Activated CD4-positive, alpha-beta T cell treated with anti-CD3 and anti-CD28 coated beads, Interleukin-2, Interleukin-4, amounts not matched to agents 100 ng/mL and 50 ng/mL, durations not matched to agents 16 hours and 8 hours (primary cell): Measurements from ENCODE around the gene FIBCD1.

Source experiments
- DNase-seq: peaks from one replicate; pipeline ENCODE4 v3.0.0-alpha.2; 2020; ENCODE audit warnings: low spot score

Gene FIBCD1

GRCh38 chr9:130857864-130858738 lies 80.9 kb downstream of the FIBCD1 start:
- no peak for DNase-seq

DNA sequence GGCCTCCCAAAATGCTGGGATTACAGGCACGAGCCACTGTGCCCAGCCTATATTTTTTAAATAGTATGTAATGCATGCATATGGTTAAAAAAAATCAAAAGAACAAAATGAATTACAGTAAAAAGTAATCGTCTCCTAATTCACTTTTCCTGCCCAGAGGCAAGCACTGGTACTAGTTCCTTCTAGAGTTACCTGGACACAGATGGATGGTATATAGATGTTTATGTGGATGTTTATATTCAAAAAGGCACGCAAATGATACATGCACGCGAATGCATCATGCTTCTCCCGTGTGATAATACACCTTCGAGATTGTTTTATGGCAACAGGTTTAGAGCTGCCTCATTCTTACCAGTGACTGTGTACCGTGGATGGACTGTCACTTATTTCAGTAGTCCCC lies 82.6 kb downstream of the FIBCD1 start:
- DNase-seq: no peak

DNA sequence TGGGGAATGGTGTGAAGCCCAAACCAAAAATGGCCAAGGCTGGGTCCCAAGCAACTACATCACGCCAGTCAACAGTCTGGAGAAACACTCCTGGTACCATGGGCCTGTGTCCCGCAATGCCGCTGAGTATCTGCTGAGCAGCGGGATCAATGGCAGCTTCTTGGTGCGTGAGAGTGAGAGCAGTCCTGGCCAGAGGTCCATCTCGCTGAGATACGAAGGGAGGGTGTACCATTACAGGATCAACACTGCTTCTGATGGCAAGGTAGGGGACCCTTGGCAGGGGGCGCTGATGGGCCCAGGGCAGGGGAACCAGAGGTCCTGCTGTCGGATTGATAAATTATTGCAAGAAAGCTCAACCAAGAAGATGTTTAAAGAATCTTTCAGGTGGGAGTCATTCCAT lies 84.2 kb downstream of the FIBCD1 start:
- no peak for DNase-seq

- no peak for DNase-seq
These were observed 85.0 kb downstream of the FIBCD1 start for GRCh38 chr9:130854092-130854491.

DNA sequence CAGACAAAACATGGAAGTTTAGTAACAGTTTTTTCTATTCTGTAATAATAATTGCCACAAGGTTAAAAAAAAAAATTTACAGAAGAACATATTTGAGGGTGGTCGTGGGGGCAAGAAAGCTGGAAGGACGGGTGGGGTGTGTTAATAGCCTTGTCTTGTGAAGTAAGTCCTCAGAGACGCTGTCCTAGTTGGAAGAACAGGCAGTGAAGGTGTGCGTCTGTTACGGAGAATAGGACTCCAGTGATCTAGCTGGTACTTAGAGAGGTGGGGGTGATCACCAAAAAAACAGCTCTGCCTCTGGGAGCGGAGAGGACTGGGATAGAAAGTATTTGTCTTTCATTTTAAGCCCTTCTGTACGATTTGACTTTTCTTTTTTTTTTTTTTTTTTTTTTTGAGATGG lies 86.2 kb downstream of the FIBCD1 start:
- DNase-seq: no peak
